Rectal smooth muscle tissue (tissue), 1 donor: Measurements from ENCODE around the gene KIAA1217.

ENCODE experiments used
- H3K27ac ChIP-seq: one replicate; pipeline ENCODE4 v1.7.0; 2013; ENCODE audit warnings: low read depth, low read length, inconsistent platforms
- H3K27me3 ChIP-seq: one replicate; pipeline ENCODE4 v1.7.0; 2013; ENCODE audit warnings: low read length; ENCODE audit not compliant: control insufficient read depth, insufficient read depth
- H3K36me3 ChIP-seq: one replicate; pipeline ENCODE4 v1.7.0; 2013; ENCODE audit warnings: low read length; ENCODE audit not compliant: control insufficient read depth, insufficient read depth
- H3K4me1 ChIP-seq: one replicate; pipeline ENCODE4 v1.7.0; 2013; ENCODE audit warnings: low read length; ENCODE audit not compliant: control insufficient read depth, insufficient read depth
- H3K4me3 ChIP-seq: one replicate; pipeline ENCODE4 v1.7.0; 2013; ENCODE audit warnings: low read length
- H3K9ac ChIP-seq: one replicate; pipeline ENCODE4 v1.7.0; 2013; ENCODE audit warnings: low read length

KIAA1217 gene

DNA sequence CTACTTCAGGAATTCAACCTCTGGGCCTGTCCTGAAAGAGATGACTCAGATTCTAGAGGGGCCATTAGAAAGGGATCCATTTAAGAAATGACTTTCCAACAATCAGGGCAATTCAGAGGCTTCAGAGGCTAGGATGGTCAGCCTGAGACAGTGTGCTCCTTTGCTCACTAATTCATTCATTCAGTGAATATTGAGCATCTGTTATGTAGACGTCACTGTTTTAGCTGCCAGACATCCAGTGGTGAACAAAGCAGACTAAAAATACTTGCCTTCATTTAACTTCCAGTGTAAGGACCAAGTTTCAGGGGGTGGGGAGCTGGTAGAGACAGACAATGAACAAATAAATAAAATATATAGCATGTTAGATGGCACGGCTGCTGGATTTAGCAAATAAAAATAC, 1.6 kb downstream of the KIAA1217 start:
- Histone ChIP-seq H3K27ac (no peak overlapping the region), H3K9ac (no peak overlapping the region), H3K27me3 (no peaks in the 10 kb centered on the region), H3K36me3 (no peaks in the 10 kb centered on the region), H3K4me1 (peaks cover 14% of the 10 kb centered on the region), H3K4me3 (no peak overlapping the region)

DNA sequence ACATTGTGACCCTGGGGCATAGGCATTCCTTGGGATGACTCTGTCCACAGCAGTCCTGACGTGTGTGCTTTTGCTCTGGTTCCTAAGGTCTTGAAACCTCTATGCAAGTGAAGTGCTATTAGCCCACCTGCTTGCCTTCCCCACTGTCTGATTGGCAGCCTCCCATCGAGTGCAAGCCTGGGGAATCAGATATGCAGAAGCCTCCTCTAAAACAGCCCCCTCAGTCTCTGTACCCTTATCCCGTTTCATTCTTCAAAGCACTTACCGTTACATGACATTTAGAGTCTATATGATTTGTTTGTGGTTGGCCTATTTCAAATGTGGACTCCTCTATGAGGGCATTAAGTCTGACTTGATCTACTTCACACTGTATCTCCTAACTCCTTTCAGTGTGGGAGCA, 4.3 kb downstream of the KIAA1217 start:
- no peak overlapping the region for H3K9ac ChIP-seq
- H3K4me1 ChIP-seq: peaks cover 10% of the 10 kb centered on the region
- H3K36me3 ChIP-seq: no peaks in the 10 kb centered on the region
- no peak overlapping the region for H3K27ac ChIP-seq
- H3K27me3 ChIP-seq: no peaks in the 10 kb centered on the region
- no peak overlapping the region for H3K4me3 ChIP-seq

DNA sequence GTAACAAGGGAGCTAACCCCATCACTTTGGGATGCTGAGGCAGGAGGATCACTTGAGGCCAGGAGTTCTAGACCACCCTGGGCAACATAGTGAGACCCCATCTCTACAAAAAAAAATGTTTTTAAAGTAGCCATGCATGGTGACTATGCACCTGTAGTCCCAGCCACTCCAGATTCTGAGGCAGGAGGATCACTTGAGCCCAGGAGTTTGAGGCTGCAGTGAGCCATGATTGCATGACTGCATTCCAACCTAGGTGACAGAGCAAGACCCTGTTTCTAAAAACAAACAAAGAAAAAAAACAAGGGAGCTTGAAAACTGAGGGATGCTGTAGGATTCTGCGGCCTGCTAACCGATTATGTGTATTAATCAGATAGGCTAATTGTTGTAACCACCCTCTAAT, 4.9 kb downstream of the KIAA1217 start:
- Histone ChIP-seq H3K4me3 (no peak overlapping the region), H3K36me3 (no peaks in the 10 kb centered on the region), H3K27ac (no peak overlapping the region), H3K27me3 (no peaks in the 10 kb centered on the region), H3K4me1 (peaks cover 10% of the 10 kb centered on the region), H3K9ac (no peak overlapping the region)

DNA sequence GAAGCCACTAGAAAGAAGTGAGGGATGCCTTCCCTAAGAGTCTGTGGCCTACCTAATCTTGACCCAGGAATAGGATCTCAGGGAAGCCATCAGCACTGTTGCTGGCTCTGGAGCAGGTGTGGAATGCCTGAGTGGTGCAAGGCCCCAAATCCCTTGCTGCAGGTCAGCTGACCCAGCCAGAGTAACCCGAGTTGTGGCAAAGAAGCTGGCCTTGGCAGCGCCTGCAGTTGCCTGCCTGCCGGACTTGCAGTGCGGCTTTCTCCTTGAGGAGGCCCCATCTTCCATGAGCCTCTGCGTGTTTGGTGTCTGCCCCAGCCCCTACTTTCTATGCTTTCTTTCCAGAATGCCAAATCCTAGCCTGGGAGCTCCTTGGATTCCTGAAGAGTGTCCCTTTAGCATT, 5.8 kb downstream of the KIAA1217 start:
- H3K9ac ChIP-seq: no peak overlapping the region
- H3K4me1 ChIP-seq: peaks cover 3% of the 10 kb centered on the region
- H3K36me3 ChIP-seq: peaks cover 2% of the 10 kb centered on the region
- H3K27ac ChIP-seq: peak overlapping the region; percentile 32
- H3K4me3 ChIP-seq: peak overlapping the region; percentile 30
- no peaks in the 10 kb centered on the region for H3K27me3 ChIP-seq

DNA sequence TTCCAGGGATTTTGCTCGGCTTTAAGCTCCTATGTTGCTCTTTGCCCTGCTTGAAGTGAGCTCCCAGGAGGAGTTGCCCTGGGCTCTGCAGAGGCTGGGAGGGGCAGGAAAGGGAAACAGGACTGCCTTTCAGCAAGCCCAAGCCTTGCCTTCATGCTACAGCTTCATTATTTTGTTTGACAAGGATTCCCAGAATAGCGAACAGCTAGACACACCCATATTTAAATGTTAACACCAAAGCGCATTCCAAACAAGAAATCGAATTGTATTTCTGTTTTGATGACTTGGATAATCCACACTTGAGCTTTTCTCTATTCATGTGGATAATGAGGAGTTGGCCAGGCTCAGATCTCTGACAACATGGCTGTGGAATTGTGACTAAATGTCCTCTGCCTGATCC, 6.3 kb downstream of the KIAA1217 start:
- no peak overlapping the region for H3K9ac ChIP-seq
- H3K4me1 ChIP-seq: no peaks in the 10 kb centered on the region
- H3K27me3 ChIP-seq: no peaks in the 10 kb centered on the region
- H3K4me3 ChIP-seq: no peak overlapping the region
- H3K36me3 ChIP-seq: peaks cover 3% of the 10 kb centered on the region
- H3K27ac ChIP-seq: no peak overlapping the region

DNA sequence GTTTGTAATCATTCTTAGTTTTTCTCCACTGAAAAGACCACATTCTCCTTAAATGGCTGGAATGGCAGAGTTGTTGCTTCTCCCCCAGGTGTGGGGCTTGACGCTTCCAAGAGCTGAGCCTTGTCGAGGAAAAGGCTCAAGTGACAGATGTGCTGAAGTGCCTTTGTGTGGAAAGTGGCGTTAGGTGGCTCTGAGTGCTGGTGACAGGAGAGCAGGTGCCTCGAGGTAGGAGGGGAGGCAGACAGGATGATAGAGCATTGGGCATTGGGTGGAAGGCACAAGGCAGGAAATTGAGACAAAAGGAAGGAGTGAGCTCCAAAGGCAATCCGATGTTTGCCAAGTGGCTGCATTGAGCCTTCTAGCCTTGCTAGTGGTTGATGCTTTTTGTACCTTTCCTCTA, 6.7 kb downstream of the KIAA1217 start:
- Histone ChIP-seq H3K27ac (peak overlapping the region; percentile 2), H3K9ac (no peak overlapping the region), H3K4me3 (no peak overlapping the region)

DNA sequence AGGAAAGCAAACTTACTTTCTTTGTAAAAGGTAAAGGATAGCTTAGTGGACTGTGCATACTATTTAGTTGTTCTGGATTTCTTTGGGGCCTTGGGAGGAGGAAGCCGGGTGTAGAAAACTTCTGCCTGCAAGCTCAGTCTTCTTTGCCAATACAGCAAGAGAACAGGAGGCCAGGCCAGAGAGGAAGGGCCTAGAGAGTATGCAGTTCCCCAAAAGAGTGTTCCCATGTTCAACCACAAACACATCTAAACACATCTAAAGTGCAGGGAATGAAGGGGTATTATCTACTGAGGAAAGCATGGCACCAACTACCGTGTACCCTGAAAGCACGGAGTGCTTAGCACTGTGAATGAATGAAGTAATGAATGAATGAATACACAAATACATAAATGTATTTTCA, 11.0 kb downstream of the KIAA1217 start:
- Histone ChIP-seq H3K27me3 (no peaks in the 10 kb centered on the region), H3K27ac (no peak overlapping the region), H3K4me3 (no peak overlapping the region), H3K4me1 (no peaks in the 10 kb centered on the region), H3K36me3 (peaks cover 3% of the 10 kb centered on the region), H3K9ac (no peak overlapping the region)

More for the DNA sequence above, 6.7 kb downstream of the KIAA1217 start:
- H3K36me3 ChIP-seq: peaks cover 3% of the 10 kb centered on the region
- H3K4me1 ChIP-seq: no peaks in the 10 kb centered on the region
- no peaks in the 10 kb centered on the region for H3K27me3 ChIP-seq

DNA sequence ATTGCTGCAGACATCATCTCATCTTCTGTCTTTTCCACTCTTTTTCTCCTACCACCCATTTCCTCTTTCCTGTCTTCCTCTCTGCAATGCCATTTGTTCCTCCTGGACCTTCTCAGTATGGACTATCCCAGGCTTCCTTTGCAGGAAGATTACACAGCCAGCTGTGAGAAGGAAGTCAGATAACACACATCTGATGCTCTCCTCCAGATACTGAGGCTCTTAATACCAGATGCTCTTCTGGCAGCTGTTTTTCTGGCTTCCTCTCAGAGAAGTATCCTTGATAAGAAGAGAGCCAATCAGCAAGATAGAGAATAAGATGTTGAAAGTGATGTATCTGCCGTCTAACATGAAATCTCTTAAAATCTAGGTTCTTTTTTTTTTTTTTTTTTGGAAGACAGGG, 14.4 kb downstream of the KIAA1217 start:
- Histone ChIP-seq H3K9ac (no peak overlapping the region), H3K36me3 (peaks cover 3% of the 10 kb centered on the region), H3K27me3 (no peaks in the 10 kb centered on the region), H3K4me3 (no peak overlapping the region), H3K4me1 (no peaks in the 10 kb centered on the region), H3K27ac (no peak overlapping the region)

DNA sequence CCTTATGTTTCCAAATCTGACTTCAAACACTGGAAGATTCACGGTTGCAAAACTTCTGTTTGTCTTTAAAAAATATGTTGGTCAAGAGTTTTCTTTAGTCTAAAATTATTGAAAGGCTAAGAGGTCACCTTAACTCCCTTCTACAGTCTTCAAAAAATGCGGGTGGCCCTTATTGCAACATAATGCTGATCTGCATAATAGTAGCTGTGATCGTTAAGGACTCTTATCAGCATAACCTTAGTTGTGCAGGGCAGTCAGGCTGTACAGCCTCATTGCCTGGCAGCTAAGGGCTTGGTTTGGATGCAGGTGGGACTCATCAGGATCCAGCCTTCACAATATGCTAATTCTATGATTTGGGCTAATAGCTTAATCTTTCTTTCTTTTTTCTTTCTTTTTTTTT, 15.0 kb downstream of the KIAA1217 start:
- Histone ChIP-seq H3K27me3 (no peaks in the 10 kb centered on the region), H3K9ac (no peak overlapping the region), H3K4me3 (no peak overlapping the region), H3K36me3 (peaks cover 3% of the 10 kb centered on the region), H3K4me1 (no peaks in the 10 kb centered on the region), H3K27ac (no peak overlapping the region)

DNA sequence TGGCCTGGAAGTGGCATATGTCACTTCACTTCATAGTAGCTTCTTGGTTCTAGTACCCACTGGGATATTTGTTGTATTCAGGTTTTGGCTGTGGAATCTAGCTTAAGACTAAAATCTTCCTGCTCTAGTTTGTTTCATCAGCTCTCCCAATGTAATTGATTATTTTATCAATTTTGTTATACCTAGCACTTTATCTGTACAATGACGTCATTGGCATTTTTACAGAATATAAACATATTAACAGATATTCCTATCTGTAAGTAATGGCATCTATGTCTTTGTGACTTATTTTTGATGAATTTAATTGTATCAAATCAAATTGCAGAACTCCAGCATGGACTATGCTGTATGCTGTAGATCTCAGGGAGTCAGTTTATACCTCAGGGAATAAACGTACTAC, 19.7 kb downstream of the KIAA1217 start:
- Histone ChIP-seq H3K27ac (no peak overlapping the region), H3K4me3 (no peak overlapping the region), H3K4me1 (no peaks in the 10 kb centered on the region), H3K36me3 (no peaks in the 10 kb centered on the region), H3K9ac (no peak overlapping the region), H3K27me3 (no peaks in the 10 kb centered on the region)

DNA sequence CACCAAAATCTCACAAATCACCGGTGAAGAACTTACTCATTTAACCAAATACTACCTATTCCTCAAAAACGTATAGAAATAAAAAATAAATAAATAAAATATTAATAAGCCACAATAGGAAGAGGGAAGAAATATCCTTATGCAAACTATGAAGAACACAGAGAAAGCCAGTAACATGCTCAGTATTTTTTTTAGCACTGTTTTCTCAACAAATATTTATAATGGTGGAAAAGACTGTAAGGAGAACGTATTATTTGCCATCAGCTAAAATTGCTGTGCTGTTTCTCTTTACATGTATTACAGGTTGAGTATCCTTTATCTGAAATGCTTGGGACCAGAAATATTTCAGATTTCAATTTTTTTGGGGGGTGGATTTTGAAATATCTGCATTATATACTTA, 21.0 kb downstream of the KIAA1217 start:
- Histone ChIP-seq H3K4me1 (no peaks in the 10 kb centered on the region), H3K9ac (no peak overlapping the region), H3K27ac (no peak overlapping the region), H3K4me3 (no peak overlapping the region), H3K36me3 (no peaks in the 10 kb centered on the region), H3K27me3 (no peaks in the 10 kb centered on the region)

DNA sequence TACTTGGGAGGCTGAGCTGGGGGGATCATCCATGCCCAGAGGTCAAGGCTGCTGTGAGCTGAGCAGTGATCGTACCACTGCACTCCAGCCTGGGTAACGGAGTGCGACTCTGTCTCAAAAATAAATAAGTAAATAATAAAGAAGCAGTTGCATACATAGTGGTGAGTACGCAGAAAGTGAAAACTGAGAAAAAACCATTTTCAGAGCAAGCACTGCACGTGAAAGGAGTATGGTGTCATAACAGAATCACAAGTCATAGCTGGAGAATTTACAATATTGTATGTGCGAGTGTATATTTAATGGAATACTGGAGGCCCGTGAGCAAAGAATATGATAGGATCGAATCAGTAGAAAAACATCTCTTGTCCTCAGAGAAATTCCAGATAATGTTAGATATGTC, 22.3 kb downstream of the KIAA1217 start:
- Histone ChIP-seq H3K4me1 (no peaks in the 10 kb centered on the region), H3K4me3 (no peak overlapping the region)

DNA sequence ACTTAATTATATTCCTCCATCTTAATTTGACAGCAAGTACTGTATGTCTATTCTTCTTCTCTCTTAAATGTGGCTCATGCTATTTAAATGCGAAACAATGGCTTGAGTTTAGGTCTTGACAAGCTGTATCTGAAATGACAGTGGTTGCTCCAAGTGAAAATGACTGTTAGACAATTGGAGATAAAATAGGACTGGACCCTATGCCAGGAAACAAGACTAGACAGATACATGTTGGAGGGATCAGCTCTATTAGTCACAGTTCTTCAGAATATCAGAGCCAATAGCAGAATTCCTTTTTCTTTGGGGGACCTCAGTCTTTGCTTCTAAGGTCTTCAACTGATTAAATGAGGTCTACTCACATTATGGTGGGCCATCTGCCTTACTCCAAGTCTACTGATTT, 25.8 kb downstream of the KIAA1217 start:
- Histone ChIP-seq H3K36me3 (no peaks in the 10 kb centered on the region), H3K4me3 (no peak overlapping the region), H3K9ac (no peak overlapping the region), H3K27ac (no peak overlapping the region), H3K4me1 (no peaks in the 10 kb centered on the region), H3K27me3 (no peaks in the 10 kb centered on the region)

More for the DNA sequence above, 22.3 kb downstream of the KIAA1217 start:
- H3K27ac ChIP-seq: no peak overlapping the region
- H3K9ac ChIP-seq: no peak overlapping the region
- no peaks in the 10 kb centered on the region for H3K27me3 ChIP-seq
- no peaks in the 10 kb centered on the region for H3K36me3 ChIP-seq
